ENCODE results near the gene ITPRIPL2.

GRCh38 chr16:19084879-19085278 is 28.9 kb upstream of the ITPRIPL2 start:
- no peak for TF ChIP-seq CTCF (IDR thresholded peaks at IDR 0.05)
- TF ChIP-seq POLR2AphosphoS5 (IDR thresholded peaks at IDR 0.05): no peak
- no peak for TF ChIP-seq POLR2A (IDR thresholded peaks at IDR 0.05)

All from prostate gland (tissue), 2 donors.